GM19438 (cell line): ENCODE results near the gene C1orf105.

Experiments used
- ATAC-seq: cut with Tn5 transposase; IDR thresholded peaks from one replicate; pipeline ENCODE4 v1.9.1; 2021; ENCODE audit warnings: low read depth; ENCODE audit not compliant: unreplicated experiment

The C1orf105 gene

GRCh38 chr1:172453153-172453545 lies 32.7 kb downstream of the C1orf105 start:
- no peak for ATAC-seq

DNA sequence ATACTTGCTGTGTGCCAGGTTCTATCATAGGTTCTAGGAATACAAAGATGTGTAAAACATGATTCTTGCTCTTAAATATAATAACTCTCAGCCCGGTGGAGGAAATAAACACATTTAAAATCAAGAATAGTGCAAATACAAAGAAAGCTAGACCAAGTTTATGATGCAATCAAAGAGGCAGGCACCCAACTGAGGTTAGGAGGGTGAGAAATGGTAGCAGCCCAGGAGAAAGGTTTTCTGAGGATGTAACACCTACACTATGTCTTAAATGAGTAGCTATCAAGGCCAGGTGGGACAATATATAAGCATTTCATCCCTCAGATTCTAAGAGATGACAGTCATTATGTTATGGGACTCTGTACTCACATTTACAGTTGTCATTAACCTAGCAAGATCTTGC lies 33.1 kb downstream of the C1orf105 start:
- no peak for ATAC-seq

DNA sequence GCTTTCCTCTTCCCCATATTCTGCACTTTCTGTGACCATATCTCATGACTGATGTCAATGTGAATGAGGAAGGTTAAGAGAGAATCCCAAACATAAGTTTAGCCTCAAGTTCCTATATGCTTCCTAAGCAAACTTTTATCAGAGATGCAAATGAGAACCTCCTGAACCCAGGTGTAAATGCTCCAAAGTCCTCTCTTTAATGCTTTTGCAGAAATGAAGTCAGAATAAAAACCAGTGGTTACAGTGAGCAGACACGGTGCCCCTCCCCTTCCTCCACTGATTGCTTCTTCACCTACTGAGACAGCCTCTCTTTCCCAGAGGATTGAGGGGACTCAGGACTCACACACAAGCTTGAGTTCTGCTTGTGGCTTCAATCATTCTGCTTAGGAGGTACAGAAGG lies 35.0 kb downstream of the C1orf105 start:
- ATAC-seq: no peak

GRCh38 chr1:172456344-172456769 lies 35.9 kb downstream of the C1orf105 start:
- no peak for ATAC-seq

- no peak for ATAC-seq
Observed at GRCh38 chr1:172457479-172458130, 37.1 kb downstream of the C1orf105 start.

DNA sequence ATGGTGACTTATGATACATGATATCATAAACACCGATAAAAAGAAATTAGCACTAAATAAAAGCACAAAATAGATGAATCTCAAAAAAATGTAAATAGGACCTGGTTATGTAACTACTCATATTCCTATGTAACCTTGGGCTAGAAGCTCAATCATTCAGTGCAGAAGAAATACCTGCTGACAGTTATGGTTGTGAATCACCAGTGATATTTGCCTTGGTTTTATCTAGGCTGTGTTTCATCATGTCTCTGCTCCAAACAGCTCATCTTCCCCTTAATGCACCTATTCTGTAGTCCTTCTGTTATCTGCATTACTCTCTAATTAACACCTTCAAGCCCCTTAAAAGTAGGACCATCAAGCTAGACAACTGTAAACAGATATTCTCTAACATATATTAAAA lies 39.7 kb downstream of the C1orf105 start:
- ATAC-seq: no peak

DNA sequence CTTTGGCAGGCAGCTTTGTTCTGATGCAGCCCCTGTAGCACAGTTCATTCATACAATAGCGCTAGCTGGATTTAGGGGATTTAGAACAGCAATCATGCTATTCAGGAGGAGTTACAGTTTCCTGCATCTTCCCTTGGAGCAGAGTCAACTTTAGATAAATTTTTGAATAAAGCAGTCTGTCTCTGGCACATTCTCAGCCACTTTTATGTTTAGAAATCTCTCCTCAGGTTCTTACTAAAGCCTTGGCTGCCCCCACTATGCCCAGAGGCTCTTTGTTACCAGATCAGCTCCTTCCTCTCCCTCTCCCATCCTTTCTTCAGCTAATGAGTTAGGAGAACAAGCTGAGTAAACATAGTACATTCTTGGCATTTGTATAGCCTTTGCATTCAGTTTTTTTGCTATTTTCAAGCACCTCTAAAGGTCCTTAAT lies 40.4 kb downstream of the C1orf105 start:
- ATAC-seq: no peak

DNA sequence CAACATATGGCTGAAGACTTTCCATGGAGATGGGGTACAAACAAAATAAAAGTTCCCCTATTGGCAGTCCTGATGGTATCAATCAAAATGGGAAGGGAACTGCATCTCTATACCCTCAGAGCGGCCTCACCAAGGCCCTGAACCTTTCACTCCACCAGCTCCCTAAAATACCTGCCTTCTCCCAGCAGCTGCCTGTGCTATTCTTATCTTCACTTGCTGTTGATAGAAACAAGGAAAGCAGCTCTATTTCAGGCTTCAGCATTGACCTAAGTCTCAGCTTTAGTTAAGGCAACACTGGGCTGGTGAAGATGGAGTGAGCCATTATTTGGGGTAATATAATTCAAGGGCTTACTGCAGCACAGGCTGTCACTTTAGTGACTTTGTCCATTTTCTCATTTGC lies 45.1 kb downstream of the C1orf105 start:
- ATAC-seq: no peak

DNA sequence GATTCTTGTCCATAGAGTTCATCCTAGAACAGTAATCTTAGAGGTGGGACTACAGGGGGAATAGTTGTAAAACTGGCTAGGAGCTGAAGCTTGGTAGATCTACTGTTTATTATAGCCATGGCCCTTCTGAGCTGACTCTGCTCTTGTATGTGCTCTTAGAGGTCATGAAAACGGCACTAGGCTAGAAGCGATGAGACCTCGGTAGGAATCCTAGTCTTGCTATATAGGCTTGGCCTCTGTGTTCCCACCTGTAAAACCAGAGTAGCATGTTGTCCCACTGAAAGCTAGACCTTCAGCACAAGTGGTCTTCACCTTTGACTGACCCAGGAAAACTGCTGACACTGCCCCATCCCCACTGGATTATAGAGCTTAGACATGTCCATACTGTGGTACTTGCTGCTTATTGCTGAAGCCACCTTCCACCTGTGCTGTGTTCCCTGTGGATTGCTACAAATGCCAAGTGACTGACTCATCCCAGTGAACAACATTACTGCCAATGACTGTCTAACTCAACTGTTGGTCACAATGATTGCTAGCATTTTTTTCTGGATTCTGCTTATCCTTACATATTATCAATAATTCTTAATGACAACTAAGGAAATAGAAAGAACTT lies 46.4 kb downstream of the C1orf105 start:
- ATAC-seq: no peak

GRCh38 chr1:172467446-172467845 lies 47.0 kb downstream of the C1orf105 start:
- no peak for ATAC-seq

- no peak for ATAC-seq
Observed at GRCh38 chr1:172468296-172468695, 47.8 kb downstream of the C1orf105 start.

DNA sequence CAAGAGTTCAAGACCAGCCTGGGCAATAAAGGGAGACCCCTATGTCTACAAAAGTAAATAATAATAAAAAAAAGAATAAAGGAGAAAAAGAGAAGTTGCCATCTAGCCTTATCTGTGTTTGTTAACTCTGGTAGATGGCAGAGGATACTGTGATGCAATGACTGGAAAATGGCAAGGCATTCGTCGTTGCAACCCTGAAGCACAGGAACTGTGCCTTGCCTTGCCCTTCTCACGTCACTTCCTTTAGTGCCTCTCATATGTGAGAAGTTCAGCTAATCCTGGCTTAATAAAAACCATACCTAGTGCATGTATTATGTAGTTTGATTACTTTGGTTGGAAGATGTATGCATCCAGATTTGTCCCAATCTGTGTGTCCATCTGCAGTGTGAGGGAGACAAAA lies 49.2 kb downstream of the C1orf105 start:
- no peak for ATAC-seq

GRCh38 chr1:172470149-172470548 lies 49.7 kb downstream of the C1orf105 start:
- ATAC-seq: no peak

GRCh38 chr1:172471666-172472065 lies 51.2 kb downstream of the C1orf105 start:
- ATAC-seq: no peak

GRCh38 chr1:172472495-172472894 lies 52.0 kb downstream of the C1orf105 start:
- no peak for ATAC-seq

GRCh38 chr1:172473302-172473701 lies 52.8 kb downstream of the C1orf105 start:
- no peak for ATAC-seq

DNA sequence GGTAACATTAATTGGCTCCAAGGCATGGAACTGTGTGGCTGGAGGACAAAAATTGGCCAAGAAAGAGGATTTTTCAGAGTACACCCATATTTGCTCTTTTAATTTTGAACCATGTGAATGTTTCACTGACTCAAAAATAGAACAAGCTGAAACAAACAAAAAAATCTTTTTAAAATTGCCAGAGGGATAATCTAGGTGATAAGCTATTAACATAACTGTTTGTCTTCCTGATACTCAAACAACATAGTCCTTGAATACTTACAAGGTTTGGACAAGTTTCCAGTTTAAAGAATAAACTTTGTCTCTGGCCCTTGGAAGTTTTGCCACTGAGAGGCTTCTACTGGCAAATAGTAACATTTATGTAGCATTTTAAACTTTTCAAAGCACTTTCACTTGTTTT lies 53.4 kb downstream of the C1orf105 start:
- no peak for ATAC-seq

DNA sequence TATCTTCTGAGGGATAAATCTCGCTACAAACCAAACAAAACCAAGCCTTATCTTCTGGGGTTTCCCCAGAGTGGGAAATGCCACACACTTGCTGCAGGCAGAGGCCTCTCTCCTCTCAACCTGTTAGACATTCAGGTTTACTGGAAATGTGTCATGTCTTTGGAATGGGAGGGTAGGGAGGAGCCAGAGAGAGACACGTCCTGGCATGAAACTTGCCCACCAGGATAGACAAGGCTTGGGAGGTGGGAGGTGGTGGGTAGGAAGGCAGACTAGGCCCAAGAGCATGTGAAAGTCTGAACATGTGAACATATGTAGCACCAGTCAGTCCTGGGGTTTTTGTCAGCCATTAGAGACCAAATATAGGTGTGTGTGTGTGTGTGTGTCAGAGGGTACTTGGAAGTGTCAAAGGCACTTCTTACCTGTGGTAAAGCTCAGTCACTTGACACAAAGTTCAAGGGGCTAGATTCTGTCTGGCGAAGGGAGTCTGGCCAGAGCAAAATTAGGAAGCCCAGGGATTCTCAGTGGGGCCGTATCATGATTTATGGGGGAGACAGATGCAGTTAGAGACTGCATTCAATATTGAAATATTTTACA lies 55.8 kb downstream of the C1orf105 start:
- ATAC-seq: no peak

GRCh38 chr1:172477216-172477615 lies 56.7 kb downstream of the C1orf105 start:
- ATAC-seq: no peak

DNA sequence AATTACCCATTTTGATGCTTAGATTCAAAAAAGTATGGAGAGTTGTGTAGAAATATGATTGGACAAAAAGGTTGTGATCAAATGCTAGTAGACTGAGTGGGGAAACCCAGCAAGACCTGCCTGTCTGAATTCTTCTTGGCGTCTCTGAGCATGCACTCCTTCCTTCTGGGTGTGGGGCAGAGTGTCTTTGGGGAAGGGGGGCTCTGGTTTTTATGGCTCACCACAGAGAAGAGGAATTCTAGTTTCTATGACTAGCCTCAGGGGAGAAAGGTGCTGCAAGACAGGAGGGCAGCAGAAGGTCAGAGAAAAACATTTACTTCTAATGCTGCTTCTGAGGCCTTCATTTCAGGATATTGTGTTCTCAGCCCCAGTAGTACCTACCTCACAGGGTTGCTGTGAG lies 57.3 kb downstream of the C1orf105 start:
- no peak for ATAC-seq

DNA sequence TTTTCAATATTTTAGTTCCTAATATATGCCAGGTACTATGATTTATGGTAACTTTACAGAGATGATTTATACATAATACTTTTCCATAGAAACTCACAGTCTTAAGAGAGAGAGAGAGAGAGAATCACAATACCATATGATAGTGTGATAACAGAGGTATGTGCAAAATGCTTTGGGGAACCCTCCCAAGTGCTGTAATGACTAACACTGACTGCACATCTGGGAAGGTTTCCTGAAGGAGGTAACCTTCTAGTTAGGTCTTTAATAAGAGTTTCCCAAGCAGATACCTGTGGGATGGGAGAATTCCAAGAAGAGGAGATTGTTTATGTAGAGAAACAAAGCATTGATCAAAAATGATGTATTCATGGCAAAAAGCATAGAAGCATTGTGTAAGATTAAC lies 58.0 kb downstream of the C1orf105 start:
- ATAC-seq: no peak

DNA sequence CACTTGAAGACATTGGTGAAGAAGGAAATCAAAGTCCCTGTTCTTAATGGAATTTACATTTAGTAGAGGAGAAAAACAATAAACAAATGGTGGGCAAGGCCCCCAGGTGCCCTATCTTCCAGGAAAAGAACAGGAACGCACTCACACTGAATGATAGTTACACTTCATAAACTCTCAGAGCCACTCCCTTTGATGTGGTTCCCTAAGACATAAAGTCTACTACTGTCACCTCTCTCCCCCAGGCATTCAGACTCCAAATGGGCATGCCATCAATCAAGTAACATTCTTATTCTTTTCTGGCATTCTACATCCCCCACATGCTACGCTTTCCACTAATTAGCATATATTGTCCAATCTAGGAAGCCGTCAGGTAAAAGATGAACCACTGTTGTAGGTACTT lies 59.9 kb downstream of the C1orf105 start:
- ATAC-seq: no peak
